GM10847 (cell line): ENCODE data around the gene NUDT8.

ENCODE experiments used
- POLR2A ChIP-seq: IDR thresholded peaks from 2 replicates; pipeline ENCODE4 v1.6.1; 2011; ENCODE audit not compliant: insufficient read length; ENCODE audit errors: extremely low read depth

The NUDT8 gene

DNA sequence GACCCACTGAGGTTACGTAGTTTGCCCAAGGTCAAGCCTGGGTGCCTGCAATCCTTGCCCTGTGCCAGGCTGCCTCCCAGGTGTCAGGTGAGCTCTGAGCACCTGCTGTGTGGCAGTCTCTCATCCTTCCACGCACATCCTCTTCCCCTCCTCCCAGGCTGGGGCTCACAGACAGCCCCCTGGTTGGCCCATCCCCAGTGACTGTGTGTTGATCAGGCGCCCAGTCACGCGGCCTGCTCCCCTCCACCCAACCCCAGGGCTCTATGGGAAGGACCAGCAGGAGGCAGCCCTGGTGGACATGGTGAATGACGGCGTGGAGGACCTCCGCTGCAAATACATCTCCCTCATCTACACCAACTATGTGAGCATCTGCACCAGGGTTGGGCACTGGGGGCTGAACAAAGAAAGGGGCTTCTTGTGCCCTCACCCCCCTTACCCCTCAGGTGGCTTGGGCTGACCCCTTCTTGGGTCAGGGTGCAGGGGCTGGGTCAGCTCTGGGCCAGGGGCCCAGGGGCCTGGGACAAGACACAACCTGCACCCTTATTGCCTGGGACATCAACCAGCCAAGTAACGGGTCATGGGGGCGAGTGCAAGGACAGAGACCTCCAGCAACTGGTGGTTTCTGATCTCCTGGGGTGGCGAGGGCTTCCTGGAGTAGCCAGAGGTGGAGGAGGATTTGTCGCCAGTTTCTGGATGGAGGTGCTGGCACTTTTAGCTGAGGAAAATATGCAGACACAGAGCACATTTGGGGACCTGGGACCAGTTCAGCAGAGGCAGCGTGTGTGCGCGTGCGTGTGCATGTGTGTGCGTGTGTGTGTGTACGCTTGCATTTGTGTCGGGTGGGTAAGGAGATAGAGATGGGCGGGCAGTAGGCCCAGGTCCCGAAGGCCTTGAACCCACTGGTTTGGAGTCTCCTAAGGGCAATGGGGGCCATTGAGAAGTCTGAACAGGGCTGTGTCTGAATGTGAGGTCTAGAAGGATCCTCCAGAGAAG, 44.6 kb downstream of the NUDT8 start:
- no peak for TF ChIP-seq POLR2A

DNA sequence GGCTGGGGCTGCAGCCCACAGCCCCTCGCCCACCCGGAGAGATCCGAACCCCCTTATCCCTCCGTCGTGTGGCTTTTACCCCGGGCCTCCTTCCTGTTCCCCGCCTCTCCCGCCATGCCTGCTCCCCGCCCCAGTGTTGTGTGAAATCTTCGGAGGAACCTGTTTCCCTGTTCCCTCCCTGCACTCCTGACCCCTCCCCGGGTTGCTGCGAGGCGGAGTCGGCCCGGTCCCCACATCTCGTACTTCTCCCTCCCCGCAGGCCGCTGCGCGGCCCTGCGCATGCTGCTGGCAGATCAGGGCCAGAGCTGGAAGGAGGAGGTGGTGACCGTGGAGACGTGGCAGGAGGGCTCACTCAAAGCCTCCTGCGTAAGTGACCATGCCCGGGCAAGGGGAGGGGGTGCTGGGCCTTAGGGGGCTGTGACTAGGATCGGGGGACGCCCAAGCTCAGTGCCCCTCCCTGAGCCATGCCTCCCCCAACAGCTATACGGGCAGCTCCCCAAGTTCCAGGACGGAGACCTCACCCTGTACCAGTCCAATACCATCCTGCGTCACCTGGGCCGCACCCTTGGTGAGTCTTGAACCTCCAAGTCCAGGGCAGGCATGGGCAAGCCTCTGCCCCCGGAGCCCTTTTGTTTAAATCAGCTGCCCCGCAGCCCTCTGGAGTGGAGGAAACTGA, 45.4 kb downstream of the NUDT8 start:
- TF ChIP-seq POLR2A, result no peak

DNA sequence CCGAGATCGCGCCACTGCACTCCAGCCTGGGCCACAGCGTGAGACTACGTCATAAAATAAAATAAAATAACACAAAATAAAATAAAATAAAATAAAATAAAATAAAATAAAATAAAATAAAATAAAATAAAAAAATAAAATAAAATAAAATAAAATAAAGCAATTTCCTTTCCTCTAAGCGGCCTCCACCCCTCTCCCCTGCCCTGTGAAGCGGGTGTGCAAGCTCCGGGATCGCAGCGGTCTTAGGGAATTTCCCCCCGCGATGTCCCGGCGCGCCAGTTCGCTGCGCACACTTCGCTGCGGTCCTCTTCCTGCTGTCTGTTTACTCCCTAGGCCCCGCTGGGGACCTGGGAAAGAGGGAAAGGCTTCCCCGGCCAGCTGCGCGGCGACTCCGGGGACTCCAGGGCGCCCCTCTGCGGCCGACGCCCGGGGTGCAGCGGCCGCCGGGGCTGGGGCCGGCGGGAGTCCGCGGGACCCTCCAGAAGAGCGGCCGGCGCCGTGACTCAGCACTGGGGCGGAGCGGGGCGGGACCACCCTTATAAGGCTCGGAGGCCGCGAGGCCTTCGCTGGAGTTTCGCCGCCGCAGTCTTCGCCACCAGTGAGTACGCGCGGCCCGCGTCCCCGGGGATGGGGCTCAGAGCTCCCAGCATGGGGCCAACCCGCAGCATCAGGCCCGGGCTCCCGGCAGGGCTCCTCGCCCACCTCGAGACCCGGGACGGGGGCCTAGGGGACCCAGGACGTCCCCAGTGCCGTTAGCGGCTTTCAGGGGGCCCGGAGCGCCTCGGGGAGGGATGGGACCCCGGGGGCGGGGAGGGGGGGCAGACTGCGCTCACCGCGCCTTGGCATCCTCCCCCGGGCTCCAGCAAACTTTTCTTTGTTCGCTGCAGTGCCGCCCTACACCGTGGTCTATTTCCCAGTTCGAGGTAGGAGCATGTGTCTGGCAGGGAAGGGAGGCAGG, 46.2 kb downstream of the NUDT8 start, which contains the start of gene GSTP1:
Gene GSTP1, plus strand, starts transcription at position 566 of the 958 bp plus-strand sequence. Its CDS starts 32 bp downstream, at position 598.
- TF ChIP-seq POLR2A, result peak; percentile 97

DNA sequence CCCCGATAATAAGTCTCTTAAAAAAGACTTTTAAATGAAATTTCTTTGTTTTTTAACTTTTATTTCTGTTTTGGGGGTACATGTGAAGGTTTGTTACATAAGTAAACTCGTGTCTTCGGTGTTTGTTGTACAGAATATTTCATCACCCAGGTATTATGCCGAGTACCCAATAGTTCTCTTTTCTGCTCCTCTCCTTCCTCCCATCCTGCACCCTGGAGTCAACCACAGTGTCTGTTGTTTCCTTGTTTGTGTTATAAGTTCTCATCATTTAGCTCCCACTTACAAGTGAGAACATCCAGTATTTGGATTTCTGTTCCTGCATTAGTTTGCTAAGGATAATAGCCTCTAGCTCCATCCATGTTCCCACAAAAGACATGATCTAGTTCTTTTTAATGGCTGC, 47.7 kb downstream of the NUDT8 start:
- no peak for TF ChIP-seq POLR2A

DNA sequence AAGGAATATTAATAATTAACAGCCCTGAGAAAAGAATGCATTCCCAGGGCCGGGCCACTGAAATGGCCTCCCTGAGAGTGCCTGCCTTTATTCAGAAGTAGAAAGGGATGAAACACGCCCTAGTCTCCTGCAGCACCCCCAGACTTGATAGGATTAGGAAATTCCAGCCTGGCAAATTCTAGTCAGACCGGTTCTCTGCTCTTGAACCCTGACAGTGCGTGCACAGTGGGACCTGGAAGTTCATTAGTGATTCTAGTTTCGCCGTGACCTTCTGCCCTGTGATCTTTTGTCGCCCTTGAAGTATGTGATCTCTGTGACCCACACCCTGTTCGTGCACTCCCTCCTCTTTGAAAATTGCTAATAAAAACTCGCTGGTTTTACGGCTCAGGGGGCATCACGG, 48.3 kb downstream of the NUDT8 start:
- no peak for TF ChIP-seq POLR2A

DNA sequence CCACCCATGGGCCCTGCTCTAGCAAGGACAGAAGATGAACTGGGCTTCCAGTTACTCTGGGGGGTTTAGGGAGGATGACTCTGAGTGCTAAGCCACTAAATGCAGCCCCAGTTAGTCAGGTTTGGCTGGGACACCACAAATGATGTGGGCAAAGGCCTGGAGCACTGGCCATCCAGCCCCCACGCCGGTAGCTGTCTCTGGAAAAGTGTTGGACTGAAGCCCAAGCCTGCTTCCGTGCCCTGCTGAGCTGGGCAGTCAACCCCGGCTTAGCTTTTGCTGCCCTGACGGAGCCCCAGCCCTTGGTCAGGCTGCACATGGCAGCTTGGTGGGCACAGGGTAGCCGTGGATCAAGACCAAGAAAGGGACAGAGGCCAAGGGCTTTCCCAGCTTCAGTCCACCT, 51.8 kb downstream of the NUDT8 start:
- TF ChIP-seq POLR2A, result no peak
